GM23338 (cell line): ENCODE results near the gene S1PR2. TPM values are rescaled to one million over a fixed set of nuclear protein-coding genes. Genes with fewer than 3 reads are reported as not detected.

Experiments used
- ATAC-seq: fragments of 200-7000 bp; cut with Tn5 transposase; 3 replicates; pipeline ENCODE4 v1.9.1; 2020
- DNase-seq: peaks from one replicate; pipeline ENCODE4 v3.0.0-alpha.2; 2015; ENCODE audit warnings: low spot score
- H2AFZ ChIP-seq: fragments of 200-600 bp; sonication (generic); 2 replicates; pipeline ENCODE4 v1.8.0; 2016; ENCODE audit warnings: antibody characterized with exemption, mild to moderate bottlenecking, moderate library complexity
- H3F3A ChIP-seq: fragments of 200-600 bp; sonication (generic); replicated peaks from 2 replicates; pipeline ENCODE4 v1.8.0; 2017; ENCODE audit warnings: antibody characterized with exemption, mixed run types, low read depth
- H3K27ac ChIP-seq: fragments of 200-600 bp; sonication (generic); 2 replicates; pipeline ENCODE4 v1.6.1; 2016; ENCODE audit warnings: low read depth
- H3K27me3 ChIP-seq: fragments of 200-600 bp; sonication (generic); 2 replicates; pipeline ENCODE4 v1.8.0; 2016; ENCODE audit warnings: mild to moderate bottlenecking, mixed run types, moderate library complexity; ENCODE audit not compliant: insufficient read depth
- H3K36me3 ChIP-seq: fragments of 200-600 bp; sonication (generic); 2 replicates; pipeline ENCODE4 v1.8.0; 2016; ENCODE audit warnings: mild to moderate bottlenecking; ENCODE audit not compliant: insufficient read depth
- H3K4me1 ChIP-seq: fragments of 200-600 bp; sonication (generic); 2 replicates; pipeline ENCODE4 v1.8.0; 2016; ENCODE audit warnings: mild to moderate bottlenecking, moderate library complexity; ENCODE audit not compliant: insufficient read depth
- H3K4me2 ChIP-seq: fragments of 200-600 bp; sonication (generic); 2 replicates; pipeline ENCODE4 v1.7.1; 2017; ENCODE audit warnings: mixed run types
- H3K4me3 ChIP-seq: fragments of 200-600 bp; sonication (generic); 2 replicates; pipeline ENCODE4 v1.6.1; 2016; ENCODE audit warnings: mixed run types
- H3K79me2 ChIP-seq: fragments of 200-600 bp; sonication (generic); replicated peaks from 2 replicates; pipeline ENCODE4 v1.8.0; 2017; ENCODE audit warnings: mild to moderate bottlenecking; ENCODE audit not compliant: insufficient read depth
- H3K9me2 ChIP-seq: fragments of 200-600 bp; sonication (generic); 2 replicates; pipeline ENCODE4 v1.8.0; 2017; ENCODE audit not compliant: insufficient read depth
- H4K20me1 ChIP-seq: fragments of 200-600 bp; sonication (generic); replicated peaks from 2 replicates; pipeline ENCODE4 v1.8.0; 2017; ENCODE audit warnings: mild to moderate bottlenecking; ENCODE audit not compliant: insufficient read depth
- H3K27ac Mint-ChIP-seq: 2 replicates; pipeline ENCODE4 v1.8.0; 2020; ENCODE audit warnings: inconsistent platforms, mild to moderate bottlenecking, moderate library complexity, mixed read lengths
- H3K27me3 Mint-ChIP-seq: 3 replicates; pipeline ENCODE4 v1.8.0; 2022; ENCODE audit warnings: low read depth, mild to moderate bottlenecking, moderate library complexity, mixed read lengths, inconsistent platforms; ENCODE audit not compliant: insufficient read depth, poor library complexity
- H3K36me3 Mint-ChIP-seq: 3 replicates; pipeline ENCODE4 v1.8.0; 2021; ENCODE audit warnings: low read depth, mild to moderate bottlenecking, inconsistent platforms, moderate library complexity, mixed read lengths
- H3K4me1 Mint-ChIP-seq: 3 replicates; pipeline ENCODE4 v1.8.0; 2020; ENCODE audit warnings: mild to moderate bottlenecking, inconsistent platforms, mixed read lengths
- H3K4me3 Mint-ChIP-seq: 3 replicates; pipeline ENCODE4 v1.8.0; 2021; ENCODE audit warnings: moderate library complexity, mild to moderate bottlenecking, inconsistent platforms, mixed read lengths
- H3K9me3 Mint-ChIP-seq: 3 replicates; pipeline ENCODE4 v1.8.0; 2020; ENCODE audit warnings: moderate library complexity, mild to moderate bottlenecking, inconsistent platforms, mixed read lengths
- CREB1 ChIP-seq: fragments of 250-450 bp; sonication (Bioruptor Pico); IDR thresholded peaks from 2 replicates; pipeline ENCODE4 v1.5.0; 2020; ENCODE audit warnings: low read depth, mild to moderate bottlenecking, moderate library complexity
- EZH2 ChIP-seq: fragments of 200-600 bp; sonication (generic); IDR thresholded peaks from one replicate; pipeline ENCODE4 v1.8.0; 2017; ENCODE audit warnings: antibody characterized with exemption, mild to moderate bottlenecking, low read depth; ENCODE audit not compliant: unreplicated experiment
- EZH2phosphoT487 ChIP-seq: fragments of 200-600 bp; sonication (generic); IDR thresholded peaks from one replicate; pipeline ENCODE4 v1.8.1; 2018; ENCODE audit warnings: antibody characterized with exemption; ENCODE audit not compliant: unreplicated experiment
- JUNB ChIP-seq: IDR thresholded peaks from one replicate; pipeline ENCODE4 v1.6.1; 2016; ENCODE audit warnings: antibody characterized with exemption; ENCODE audit not compliant: unreplicated experiment
- NANOG ChIP-seq: IDR thresholded peaks from 2 replicates; pipeline ENCODE4 v1.6.1; 2016; ENCODE audit warnings: antibody characterized with exemption, borderline replicate concordance
- POLR2AphosphoS5 ChIP-seq: IDR thresholded peaks from 2 replicates; pipeline ENCODE4 v1.6.1; 2016; ENCODE audit warnings: antibody characterized with exemption, low read depth
- STAT1 ChIP-seq: IDR thresholded peaks from one replicate; pipeline ENCODE4 v1.6.1; 2016; ENCODE audit warnings: antibody characterized with exemption; ENCODE audit not compliant: unreplicated experiment
- polyA plus RNA-seq: library from polyadenylated mRNA; unstranded; fragments of >200 nt; fragmentation: Nextera tagmentation; extraction: Ambion mirVana; gene quantifications from 2 replicates; pipeline ENCODE4 v1.2.1, GENCODE V29; 2016
- total RNA-seq: library from RNA; depleted of rRNA; stranded (reverse); fragments of >200 nt; shearing (Covaris generic); gene quantifications from 2 replicates; pipeline ENCODE4 v1.2.3, GENCODE V29; 2014
- TF ChIP-seq, protein P1 (sequence below): IDR thresholded peaks from 2 replicates; pipeline ENCODE4 v1.6.1; 2016; ENCODE audit warnings: antibody characterized with exemption
- TF ChIP-seq, protein P2 (sequence below), 2 experiments: fragments of 200-600 bp in 1 of 2; sonication (generic) in 1 of 2; conservative IDR thresholded peaks; 2 replicates each; pipeline versions ENCODE4 v1.5.1 to v1.6.1; 2016 to 2017; ENCODE audit warnings: antibody characterized with exemption in 2 of 2, low read depth in 2 of 2, mild to moderate bottlenecking in 2 of 2, moderate library complexity in 1 of 2

S1PR2 gene
- total and polyA plus RNA-seq, 2 experiments from 2014 or later = 9.2 to 13.9 TPM

DNA sequence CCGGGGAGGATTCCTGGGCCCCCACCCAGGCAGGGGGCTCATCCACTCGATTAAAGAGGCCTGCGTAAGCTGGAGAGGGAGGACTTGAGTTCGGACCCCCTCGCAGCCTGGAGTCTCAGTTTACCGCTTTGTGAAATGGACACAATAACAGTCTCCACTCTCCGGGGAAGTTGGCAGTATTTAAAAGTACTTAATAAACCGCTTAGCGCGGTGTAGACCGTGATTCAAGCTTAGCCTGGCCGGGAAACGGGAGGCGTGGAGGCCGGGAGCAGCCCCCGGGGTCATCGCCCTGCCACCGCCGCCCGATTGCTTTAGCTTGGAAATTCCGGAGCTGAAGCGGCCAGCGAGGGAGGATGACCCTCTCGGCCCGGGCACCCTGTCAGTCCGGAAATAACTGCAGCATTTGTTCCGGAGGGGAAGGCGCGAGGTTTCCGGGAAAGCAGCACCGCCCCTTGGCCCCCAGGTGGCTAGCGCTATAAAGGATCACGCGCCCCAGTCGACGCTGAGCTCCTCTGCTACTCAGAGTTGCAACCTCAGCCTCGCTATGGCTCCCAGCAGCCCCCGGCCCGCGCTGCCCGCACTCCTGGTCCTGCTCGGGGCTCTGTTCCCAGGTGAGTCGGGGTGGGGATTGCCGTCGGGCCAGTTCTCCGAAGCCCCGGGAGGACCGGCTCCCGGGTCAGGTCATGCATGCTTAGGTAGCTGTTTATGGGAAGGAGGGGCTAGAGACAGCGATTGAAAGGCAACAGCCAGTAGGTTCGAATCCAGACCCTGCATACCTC, 39.7 kb upstream of the S1PR2 start, which contains the start of gene ICAM1:
Gene ICAM1 (plus strand): TSS at position 505 of the 779 bp plus-strand sequence. CDS start 40 bp downstream, at position 545.
- H3K27me3 ChIP-seq = peaks cover 45% of the 10 kb centered on the region
- H2AFZ ChIP-seq = peak within 1 kb of the TSS; percentile 94
- Mint-ChIP-seq H3K4me1 (peaks cover 4% of the 10 kb centered on the region; the same call in 2 of the 3 replicates), H3K36me3 (peaks cover 4% of the 10 kb centered on the region; the same call in 1 of the 3 replicates), H3K9me3 (no peaks in the 10 kb centered on the region; the same call in 2 of the 3 replicates), H3K27ac (no peak within 1 kb of the TSS), H3K27me3 (peaks cover 45% of the 10 kb centered on the region), H3K4me3 (peak within 1 kb of the TSS; percentile 65)
- no peaks in the 10 kb centered on the region for H3K36me3 ChIP-seq
- DNase-seq (peak; percentile 88), ATAC-seq (peak; percentile 78)
- H3K4me3 ChIP-seq = peak within 1 kb of the TSS; percentile 53
- H3K9me2 ChIP-seq = no peaks in the 10 kb centered on the region
- peak within 1 kb of the TSS; percentile 77 for H3K4me2 ChIP-seq
- H3K27ac ChIP-seq = no peak within 1 kb of the TSS
- peak; percentile 49; the same call in 1 of the 2 replicates for TF ChIP-seq POLR2AphosphoS5
- TF ChIP-seq EZH2phosphoT487 = no peak
- TF ChIP-seq EZH2 = peak; percentile 46
- no peaks in the 10 kb centered on the region for H3K79me2 ChIP-seq
- H3K4me1 ChIP-seq = peaks cover 4% of the 10 kb centered on the region; the same call in 1 of the 2 replicates
- peaks cover 13% of the 10 kb centered on the region; the same call in 1 of the 2 replicates for H3F3A ChIP-seq
- no peaks in the 10 kb centered on the region for H4K20me1 ChIP-seq

DNA sequence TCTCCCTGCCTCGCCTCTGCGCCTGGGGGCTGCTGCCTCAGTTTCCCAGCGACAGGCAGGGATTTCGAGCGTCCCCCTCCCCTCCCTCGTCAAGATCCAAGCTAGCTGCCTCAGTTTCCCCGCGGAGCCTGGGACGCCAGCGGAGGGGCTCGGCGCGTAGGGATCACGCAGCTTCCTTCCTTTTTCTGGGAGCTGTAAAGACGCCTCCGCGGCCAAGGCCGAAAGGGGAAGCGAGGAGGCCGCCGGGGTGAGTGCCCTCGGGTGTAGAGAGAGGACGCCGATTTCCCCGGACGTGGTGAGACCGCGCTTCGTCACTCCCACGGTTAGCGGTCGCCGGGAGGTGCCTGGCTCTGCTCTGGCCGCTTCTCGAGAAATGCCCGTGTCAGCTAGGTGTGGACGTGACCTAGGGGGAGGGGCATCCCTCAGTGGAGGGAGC, 39.1 kb upstream of the S1PR2 start:
- ATAC-seq (peak; percentile 13), DNase-seq (peak; percentile 47)
- no peak for TF ChIP-seq CREB1 (CRISPR knock-in tag)
- peak overlapping the region; percentile 53 for H3K4me3 ChIP-seq
- H2AFZ ChIP-seq = peak overlapping the region; percentile 94
- H3K9me2 ChIP-seq = no peaks in the 10 kb centered on the region
- peaks cover 4% of the 10 kb centered on the region; the same call in 1 of the 2 replicates for H3K4me1 ChIP-seq
- no peaks in the 10 kb centered on the region for H3K36me3 ChIP-seq
- no peaks in the 10 kb centered on the region for H4K20me1 ChIP-seq
- H3K27me3 ChIP-seq = peaks cover 45% of the 10 kb centered on the region
- Mint-ChIP-seq H3K4me3 (peak overlapping the region; percentile 65), H3K36me3 (peaks cover under 1% of the 10 kb centered on the region; the same call in 1 of the 3 replicates), H3K4me1 (peaks cover 4% of the 10 kb centered on the region; the same call in 2 of the 3 replicates), H3K27me3 (peaks cover 45% of the 10 kb centered on the region), H3K9me3 (no peaks in the 10 kb centered on the region; the same call in 2 of the 3 replicates), H3K27ac (no peak overlapping the region)
- no peak overlapping the region for H3K27ac ChIP-seq
- H3K4me2 ChIP-seq = peak overlapping the region; percentile 77
- H3K79me2 ChIP-seq = no peaks in the 10 kb centered on the region
- peaks cover 13% of the 10 kb centered on the region; the same call in 1 of the 2 replicates for H3F3A ChIP-seq

DNA sequence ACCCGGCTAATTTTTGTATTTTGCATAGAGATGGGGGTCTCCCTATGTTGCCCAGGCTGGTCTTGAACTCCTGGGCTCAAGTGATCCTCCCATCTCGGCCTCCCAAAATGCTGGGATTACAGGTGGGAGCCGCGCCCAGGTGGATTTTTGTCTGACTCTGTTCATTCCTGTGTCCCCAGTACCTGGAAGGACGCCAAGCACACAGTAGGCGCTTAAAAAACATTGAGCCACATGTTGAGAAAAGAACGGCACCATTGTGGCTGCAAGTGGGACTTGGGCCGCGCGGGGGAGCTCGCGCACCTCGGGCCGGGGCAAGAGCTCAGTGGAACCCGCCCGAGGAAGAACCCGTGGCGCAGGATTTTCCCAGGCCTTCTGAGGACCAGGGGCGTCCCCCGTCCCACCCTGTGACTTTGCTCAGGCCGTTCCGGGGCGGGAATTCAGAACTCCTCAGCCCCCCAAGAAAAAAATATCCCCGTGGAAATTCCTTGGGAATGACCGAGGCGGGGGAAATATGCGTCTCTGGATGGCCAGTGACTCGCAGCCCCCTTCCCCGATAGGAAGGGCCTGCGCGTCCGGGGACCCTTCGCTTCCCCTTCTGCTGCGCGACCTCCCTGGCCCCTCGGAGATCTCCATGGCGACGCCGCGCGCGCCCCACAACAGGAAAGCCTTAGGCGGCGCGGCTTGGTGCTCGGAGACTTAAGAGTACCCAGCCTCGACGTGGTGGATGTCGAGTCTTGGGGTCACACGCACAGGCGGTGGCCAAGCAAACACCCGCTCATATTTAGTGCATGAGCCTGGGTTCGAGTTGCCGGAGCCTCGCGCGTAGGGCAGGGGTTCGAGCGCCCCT, 38.4 kb upstream of the S1PR2 start:
- Histone ChIP-seq H3K9me2 (no peaks in the 10 kb centered on the region), H3F3A (peaks cover 13% of the 10 kb centered on the region; the same call in 1 of the 2 replicates), H3K4me2 (peak overlapping the region; percentile 77), H3K27ac (no peak overlapping the region), H3K27me3 (peaks cover 45% of the 10 kb centered on the region), H3K79me2 (no peaks in the 10 kb centered on the region), H2AFZ (peak overlapping the region; percentile 93), H4K20me1 (no peaks in the 10 kb centered on the region), H3K4me3 (peak overlapping the region; percentile 53), H3K4me1 (peaks cover 4% of the 10 kb centered on the region; the same call in 1 of the 2 replicates), H3K36me3 (no peaks in the 10 kb centered on the region)
- Mint-ChIP-seq H3K4me1 (peaks cover 4% of the 10 kb centered on the region; the same call in 2 of the 3 replicates), H3K4me3 (peak overlapping the region; percentile 65), H3K36me3 (no peaks in the 10 kb centered on the region), H3K27me3 (peaks cover 43% of the 10 kb centered on the region), H3K9me3 (no peaks in the 10 kb centered on the region; the same call in 2 of the 3 replicates), H3K27ac (no peak overlapping the region)
- ATAC-seq (peak; percentile 69), DNase-seq (peak; percentile 89)
- TF ChIP-seq STAT1 = no peak
- peak; percentile 21 for TF ChIP-seq EZH2
- no peak for TF ChIP-seq JUNB
- TF ChIP-seq, protein P1, sequence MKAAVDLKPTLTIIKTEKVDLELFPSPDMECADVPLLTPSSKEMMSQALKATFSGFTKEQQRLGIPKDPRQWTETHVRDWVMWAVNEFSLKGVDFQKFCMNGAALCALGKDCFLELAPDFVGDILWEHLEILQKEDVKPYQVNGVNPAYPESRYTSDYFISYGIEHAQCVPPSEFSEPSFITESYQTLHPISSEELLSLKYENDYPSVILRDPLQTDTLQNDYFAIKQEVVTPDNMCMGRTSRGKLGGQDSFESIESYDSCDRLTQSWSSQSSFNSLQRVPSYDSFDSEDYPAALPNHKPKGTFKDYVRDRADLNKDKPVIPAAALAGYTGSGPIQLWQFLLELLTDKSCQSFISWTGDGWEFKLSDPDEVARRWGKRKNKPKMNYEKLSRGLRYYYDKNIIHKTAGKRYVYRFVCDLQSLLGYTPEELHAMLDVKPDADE = no peak
- no peak for TF ChIP-seq NANOG
- TF ChIP-seq, protein P2, sequence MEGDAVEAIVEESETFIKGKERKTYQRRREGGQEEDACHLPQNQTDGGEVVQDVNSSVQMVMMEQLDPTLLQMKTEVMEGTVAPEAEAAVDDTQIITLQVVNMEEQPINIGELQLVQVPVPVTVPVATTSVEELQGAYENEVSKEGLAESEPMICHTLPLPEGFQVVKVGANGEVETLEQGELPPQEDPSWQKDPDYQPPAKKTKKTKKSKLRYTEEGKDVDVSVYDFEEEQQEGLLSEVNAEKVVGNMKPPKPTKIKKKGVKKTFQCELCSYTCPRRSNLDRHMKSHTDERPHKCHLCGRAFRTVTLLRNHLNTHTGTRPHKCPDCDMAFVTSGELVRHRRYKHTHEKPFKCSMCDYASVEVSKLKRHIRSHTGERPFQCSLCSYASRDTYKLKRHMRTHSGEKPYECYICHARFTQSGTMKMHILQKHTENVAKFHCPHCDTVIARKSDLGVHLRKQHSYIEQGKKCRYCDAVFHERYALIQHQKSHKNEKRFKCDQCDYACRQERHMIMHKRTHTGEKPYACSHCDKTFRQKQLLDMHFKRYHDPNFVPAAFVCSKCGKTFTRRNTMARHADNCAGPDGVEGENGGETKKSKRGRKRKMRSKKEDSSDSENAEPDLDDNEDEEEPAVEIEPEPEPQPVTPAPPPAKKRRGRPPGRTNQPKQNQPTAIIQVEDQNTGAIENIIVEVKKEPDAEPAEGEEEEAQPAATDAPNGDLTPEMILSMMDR (conservative IDR thresholded peaks at IDR 0.05; ENCODE audit: low read depth in 2 of 2) = peak; percentile 83 to 97
